DMS153 treated with DMSO at 0.1 percent for 48 hours (cell line): ENCODE results near the gene EEF1AKMT4.

ENCODE experiments used
- DNase-seq: peaks from one replicate; lab custom pipeline; 2025; ENCODE audit not compliant: unreplicated experiment; lab: John Stamatoyannopoulos, UW

EEF1AKMT4 gene

GRCh38 chr3:184249412-184250166 is at the start of gene EEF1AKMT4:
Gene EEF1AKMT4 (plus strand): TSS chr3:184249672. CDS start chr3:184249695, 23 bp downstream.
- peak; percentile 94 for DNase-seq

DNA sequence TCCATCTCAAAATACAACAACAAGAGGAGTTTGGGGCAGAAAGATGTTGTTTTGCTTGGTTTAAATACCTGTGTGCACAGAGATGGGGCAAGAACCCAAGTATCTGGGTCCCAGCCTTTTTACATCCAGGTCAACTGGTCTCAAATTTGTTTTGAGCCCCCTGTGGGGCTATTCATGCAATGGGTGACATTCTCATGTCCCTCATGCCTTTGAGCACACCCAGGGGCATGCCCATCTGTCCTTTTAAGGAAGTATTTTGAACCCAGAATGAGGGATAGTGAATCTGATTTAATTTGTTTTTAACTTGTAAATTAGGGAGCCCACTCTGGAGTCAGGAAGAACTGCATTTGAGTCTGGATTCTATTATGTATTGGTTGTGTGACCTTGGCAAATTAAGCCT is 48.6 kb upstream of the EEF1AKMT4 start:
- no peak for DNase-seq

- no peak for DNase-seq
Measured at GRCh38 chr3:184203526-184203925, 45.9 kb upstream of the EEF1AKMT4 start.

DNA sequence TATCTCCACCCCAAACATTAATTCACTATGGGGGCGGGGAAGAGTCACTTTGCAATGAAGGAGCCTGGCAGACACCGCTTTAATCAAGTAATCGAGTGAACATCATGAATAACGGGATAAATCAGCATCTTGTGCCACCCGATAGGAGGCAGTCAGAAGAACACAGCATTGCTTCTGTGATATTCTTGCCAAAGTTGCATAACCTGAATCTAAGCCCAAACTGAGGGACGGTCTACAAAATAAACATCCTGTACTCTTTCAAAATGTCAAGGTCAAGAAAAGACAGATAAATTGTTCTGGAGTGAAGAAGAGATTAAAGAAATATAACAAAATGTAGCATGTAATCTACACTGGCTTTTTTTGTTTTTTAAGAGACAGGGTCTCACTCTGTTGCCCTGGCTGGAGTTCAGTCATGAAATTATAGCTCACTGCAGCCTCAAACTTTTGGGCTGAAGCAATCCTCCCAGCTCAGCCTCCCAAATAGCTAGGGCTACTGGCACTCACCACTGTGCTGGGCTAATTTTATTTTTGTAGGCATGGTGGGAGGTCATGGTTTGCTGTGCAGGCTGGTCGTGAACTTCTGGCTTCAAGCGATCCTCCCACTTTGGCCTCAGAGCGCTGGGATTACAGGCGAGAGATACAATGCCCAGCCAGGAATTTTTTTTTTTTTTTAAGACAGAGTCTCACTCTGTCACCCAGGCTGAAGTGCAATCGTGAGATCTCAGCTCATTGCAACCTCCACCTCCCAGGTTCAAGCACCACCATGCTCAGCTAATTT is 40.1 kb upstream of the EEF1AKMT4 start:
- no peak for DNase-seq

GRCh38 chr3:184211297-184211696 is 38.2 kb upstream of the EEF1AKMT4 start:
- no peak for DNase-seq

DNA sequence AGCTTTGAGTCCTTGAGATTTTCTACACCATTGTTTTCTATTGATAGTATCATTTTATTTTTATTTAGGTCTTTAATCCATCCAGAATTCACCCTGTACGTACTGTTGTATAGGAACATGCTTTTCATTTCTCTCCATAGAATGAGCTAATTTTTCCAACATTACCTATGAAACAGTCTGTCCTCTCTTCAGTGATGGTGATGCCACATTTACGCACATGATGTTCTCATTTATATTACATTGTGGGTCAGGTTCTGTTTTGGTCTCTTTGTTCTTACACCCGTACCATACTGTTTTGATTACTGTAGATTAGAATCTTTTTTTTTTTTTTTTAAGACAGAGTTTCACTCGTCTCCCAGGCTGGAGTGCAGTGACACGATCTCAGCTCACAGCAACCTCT is 37.8 kb upstream of the EEF1AKMT4 start:
- no peak for DNase-seq

- no peak for DNase-seq
Measured at GRCh38 chr3:184218814-184219213, 30.7 kb upstream of the EEF1AKMT4 start.

DNA sequence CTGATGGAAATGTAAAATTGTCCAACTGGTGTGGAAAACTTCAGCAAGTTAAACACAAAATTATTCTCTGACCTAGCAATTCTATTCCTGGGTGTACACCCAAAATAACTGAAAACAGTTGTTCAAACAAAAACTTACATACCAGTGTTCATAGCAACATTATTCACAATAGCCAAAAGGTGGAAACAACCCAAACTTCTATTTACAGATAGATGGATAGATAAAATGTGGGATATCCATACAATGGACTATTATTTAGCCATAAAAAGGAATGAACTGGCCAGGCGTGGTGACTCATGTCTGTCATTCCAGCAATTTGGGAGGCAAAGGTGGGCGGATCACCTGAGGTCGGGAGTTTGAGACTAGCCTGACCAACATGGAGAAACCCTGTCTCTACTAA is 27.0 kb upstream of the EEF1AKMT4 start:
- no peak for DNase-seq

DNA sequence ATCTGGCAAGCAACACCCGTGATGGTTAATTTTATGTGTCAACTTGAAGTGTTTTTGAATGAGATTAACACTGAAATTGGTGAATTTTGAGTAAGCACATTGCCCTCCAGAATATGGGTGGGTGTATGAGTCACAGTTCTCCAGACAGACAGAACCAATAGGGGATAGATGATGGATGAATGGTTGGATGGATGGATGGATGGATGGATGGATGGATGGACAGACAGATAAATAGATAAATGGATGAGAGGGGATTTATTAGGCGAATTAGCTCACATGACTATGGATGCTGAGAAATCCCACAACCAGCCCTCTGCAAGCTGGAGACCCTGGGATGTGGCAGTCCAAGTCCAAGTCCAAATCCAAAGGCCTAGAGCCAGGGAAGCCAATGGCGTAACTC is 25.5 kb upstream of the EEF1AKMT4 start:
- no peak for DNase-seq

DNA sequence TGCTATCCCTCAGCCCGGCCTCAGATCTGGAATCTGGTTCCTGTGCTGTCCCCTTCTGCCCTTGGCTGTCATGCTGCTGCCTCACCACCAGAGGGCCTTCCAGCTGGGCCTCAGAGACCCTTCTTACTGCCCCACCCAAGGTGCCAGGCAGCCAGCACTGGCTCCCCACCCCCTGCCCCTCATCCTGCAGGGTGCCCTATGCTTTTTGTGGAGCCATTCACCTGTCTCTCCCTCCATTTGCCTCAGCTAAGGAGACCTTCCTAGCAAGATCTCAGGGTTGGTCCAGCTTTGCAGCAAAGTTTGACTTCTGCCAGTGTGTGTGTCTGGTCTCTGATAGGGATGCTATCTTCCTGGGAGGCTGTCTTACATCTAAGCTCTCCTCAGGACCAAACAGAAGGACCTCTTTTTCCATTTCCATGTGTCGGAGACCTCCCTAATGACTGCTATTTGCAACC is 22.0 kb upstream of the EEF1AKMT4 start:
- no peak for DNase-seq

- no peak for DNase-seq
Measured at GRCh38 chr3:184228376-184229137, 20.9 kb upstream of the EEF1AKMT4 start.

- DNase-seq, result peak; percentile 24
Measured at GRCh38 chr3:184229394-184230080, 19.9 kb upstream of the EEF1AKMT4 start, which contains the start of gene VWA5B2. Gene VWA5B2 (plus strand): TSS chr3:184229585. CDS start chr3:184230529, 944 bp downstream.

GRCh38 chr3:184230081-184230602 is 19.3 kb upstream of the EEF1AKMT4 start:
- DNase-seq, result no peak

- DNase-seq, result peak; percentile 40
Measured at GRCh38 chr3:184230603-184231528, 18.6 kb upstream of the EEF1AKMT4 start.

DNA sequence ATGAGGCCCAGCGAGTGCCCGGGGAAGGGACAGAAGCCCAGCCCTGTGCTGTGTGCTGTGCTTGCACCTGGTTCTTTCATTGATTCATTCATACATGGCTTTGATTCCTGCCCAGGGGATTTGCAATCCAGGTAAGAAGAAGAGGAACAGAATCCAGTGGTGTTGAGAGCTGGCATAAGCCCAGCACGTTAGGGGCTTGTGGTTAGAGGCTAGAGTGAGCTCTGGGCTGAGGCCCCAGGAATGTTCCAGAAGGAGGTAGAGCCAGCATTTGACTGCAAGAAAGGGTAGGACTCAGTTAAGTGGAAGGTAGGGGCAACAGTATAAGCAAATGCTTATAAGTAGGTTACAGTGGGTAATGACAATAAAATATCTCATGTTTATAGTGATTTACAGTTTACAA is 17.8 kb upstream of the EEF1AKMT4 start:
- no peak for DNase-seq

GRCh38 chr3:184233127-184233843 is 16.2 kb upstream of the EEF1AKMT4 start:
- no peak for DNase-seq

- DNase-seq, result no peak
Measured at GRCh38 chr3:184234224-184234623, 15.2 kb upstream of the EEF1AKMT4 start.

- no peak for DNase-seq
Measured at GRCh38 chr3:184234671-184235380, 14.6 kb upstream of the EEF1AKMT4 start.
